ENCODE results near the gene METAP1.

- no peak for TF ChIP-seq CTCF (IDR thresholded peaks at IDR 0.05; ENCODE audit: low read length)
- no peak for TF ChIP-seq EZH2 (optimal IDR thresholded peaks at IDR 0.05; ENCODE audit: low read depth, low read length)
Measured at GRCh38 chr4:99013402-99013843, 17.9 kb downstream of the METAP1 start.
